ENCODE measurements around the gene PSMA6. TPM values are rescaled to one million over a fixed set of nuclear protein-coding genes. Genes with fewer than 3 reads are reported as not detected.

PSMA6 gene
- total RNA-seq, 1 donor from 2014 or later: 344 TPM

GRCh38 chr14:35339761-35340406, 47.7 kb downstream of the PSMA6 start:
- no peak for DNase-seq (ENCODE audit: low spot score)
- H3K9me3 Mint-ChIP-seq: no peaks in the 10 kb centered on the region
- H3K4me2 ChIP-seq: no peak overlapping the region
- no peaks in the 10 kb centered on the region for H3K9me3 ChIP-seq (ENCODE audit: low read depth)
- H2AFZ ChIP-seq (replicated peaks): no peak overlapping the region
- H3K27me3 Mint-ChIP-seq (ENCODE audit: insufficient read depth, low read depth): peaks cover 7% of the 10 kb centered on the region
- no peak overlapping the region for H3K4me3 ChIP-seq
- no peaks in the 10 kb centered on the region for H4K20me1 ChIP-seq (ENCODE audit: low read depth)
- H3K4me3 Mint-ChIP-seq: no peak overlapping the region
- H3K27ac ChIP-seq: no peak overlapping the region
- H3K27me3 ChIP-seq: no peaks in the 10 kb centered on the region
- H3K4me1 ChIP-seq: peaks cover 20% of the 10 kb centered on the region
- H3K79me2 ChIP-seq (ENCODE audit: low read depth): no peaks in the 10 kb centered on the region
- peaks cover 20% of the 10 kb centered on the region for H3K4me1 Mint-ChIP-seq
- H3K27ac Mint-ChIP-seq: no peak overlapping the region
- H3K36me3 Mint-ChIP-seq: no peaks in the 10 kb centered on the region
- H3F3A ChIP-seq (ENCODE audit: low read depth): peaks cover 19% of the 10 kb centered on the region
- H3K9ac ChIP-seq: no peak overlapping the region
- H3K36me3 ChIP-seq: no peaks in the 10 kb centered on the region
- no peak for TF ChIP-seq EZH2phosphoT487 (IDR thresholded peaks at IDR 0.05)
- TF ChIP-seq, protein P1, sequence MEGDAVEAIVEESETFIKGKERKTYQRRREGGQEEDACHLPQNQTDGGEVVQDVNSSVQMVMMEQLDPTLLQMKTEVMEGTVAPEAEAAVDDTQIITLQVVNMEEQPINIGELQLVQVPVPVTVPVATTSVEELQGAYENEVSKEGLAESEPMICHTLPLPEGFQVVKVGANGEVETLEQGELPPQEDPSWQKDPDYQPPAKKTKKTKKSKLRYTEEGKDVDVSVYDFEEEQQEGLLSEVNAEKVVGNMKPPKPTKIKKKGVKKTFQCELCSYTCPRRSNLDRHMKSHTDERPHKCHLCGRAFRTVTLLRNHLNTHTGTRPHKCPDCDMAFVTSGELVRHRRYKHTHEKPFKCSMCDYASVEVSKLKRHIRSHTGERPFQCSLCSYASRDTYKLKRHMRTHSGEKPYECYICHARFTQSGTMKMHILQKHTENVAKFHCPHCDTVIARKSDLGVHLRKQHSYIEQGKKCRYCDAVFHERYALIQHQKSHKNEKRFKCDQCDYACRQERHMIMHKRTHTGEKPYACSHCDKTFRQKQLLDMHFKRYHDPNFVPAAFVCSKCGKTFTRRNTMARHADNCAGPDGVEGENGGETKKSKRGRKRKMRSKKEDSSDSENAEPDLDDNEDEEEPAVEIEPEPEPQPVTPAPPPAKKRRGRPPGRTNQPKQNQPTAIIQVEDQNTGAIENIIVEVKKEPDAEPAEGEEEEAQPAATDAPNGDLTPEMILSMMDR (IDR thresholded peaks at IDR 0.05): no peak
- no peak for TF ChIP-seq EZH2 (IDR thresholded peaks at IDR 0.05)

- H3K4me3 Mint-ChIP-seq: no peak overlapping the region
- peaks cover 18% of the 10 kb centered on the region for H3K4me1 Mint-ChIP-seq
- H3K27me3 Mint-ChIP-seq (ENCODE audit: insufficient read depth, low read depth): peaks cover 7% of the 10 kb centered on the region
- peaks cover 20% of the 10 kb centered on the region for H3K4me1 ChIP-seq
- H3K79me2 ChIP-seq (ENCODE audit: low read depth): no peaks in the 10 kb centered on the region
- no peak overlapping the region for H3K9ac ChIP-seq
- H3K9me3 ChIP-seq (ENCODE audit: low read depth): no peaks in the 10 kb centered on the region
- DNase-seq (ENCODE audit: low spot score): no peak
- H3K9me3 Mint-ChIP-seq: no peaks in the 10 kb centered on the region
- no peak overlapping the region for H3K4me2 ChIP-seq
- H4K20me1 ChIP-seq (ENCODE audit: low read depth): no peaks in the 10 kb centered on the region
- H3K4me3 ChIP-seq: no peak overlapping the region
- no peaks in the 10 kb centered on the region for H3K36me3 Mint-ChIP-seq
- H2AFZ ChIP-seq (replicated peaks): no peak overlapping the region
- H3K36me3 ChIP-seq: no peaks in the 10 kb centered on the region
- TF ChIP-seq EZH2phosphoT487 (IDR thresholded peaks at IDR 0.05): no peak
- TF ChIP-seq, protein P1 (IDR thresholded peaks at IDR 0.05): no peak
- peaks cover 19% of the 10 kb centered on the region for H3F3A ChIP-seq (ENCODE audit: low read depth)
- no peak overlapping the region for H3K27ac Mint-ChIP-seq
- H3K27me3 ChIP-seq: no peaks in the 10 kb centered on the region
- no peak overlapping the region for H3K27ac ChIP-seq
Measured at GRCh38 chr14:35340616-35341453, 48.7 kb downstream of the PSMA6 start.

- H3F3A ChIP-seq (ENCODE audit: low read depth): peaks cover 19% of the 10 kb centered on the region
- H3K36me3 ChIP-seq: no peaks in the 10 kb centered on the region
- Mint-ChIP-seq H3K9me3 (no peaks in the 10 kb centered on the region), H3K4me3 (no peak overlapping the region), H3K4me1 (peaks cover 13% of the 10 kb centered on the region), H3K27me3 (ENCODE audit: insufficient read depth, low read depth) (peaks cover 5% of the 10 kb centered on the region), H3K36me3 (no peaks in the 10 kb centered on the region), H3K27ac (no peak overlapping the region)
- TF ChIP-seq EZH2phosphoT487 (IDR thresholded peaks at IDR 0.05) (no peak), EZH2 (IDR thresholded peaks at IDR 0.05) (no peak)
- TF ChIP-seq, protein P1 (IDR thresholded peaks at IDR 0.05): no peak
- H3K27ac ChIP-seq: no peak overlapping the region
- peaks cover 18% of the 10 kb centered on the region for H3K4me1 ChIP-seq
- H3K27me3 ChIP-seq: no peaks in the 10 kb centered on the region
- H3K9ac ChIP-seq: no peak overlapping the region
- H3K9me3 ChIP-seq (ENCODE audit: low read depth): no peaks in the 10 kb centered on the region
- H3K4me3 ChIP-seq: no peak overlapping the region
- H3K79me2 ChIP-seq (ENCODE audit: low read depth): no peaks in the 10 kb centered on the region
- H4K20me1 ChIP-seq (ENCODE audit: low read depth): no peaks in the 10 kb centered on the region
- DNase-seq (ENCODE audit: low spot score): no peak
- H2AFZ ChIP-seq (replicated peaks): no peak overlapping the region
- H3K4me2 ChIP-seq: no peak overlapping the region
Measured at GRCh38 chr14:35341454-35341750, 49.2 kb downstream of the PSMA6 start.

Data from neural progenitor cell (in vitro differentiated cells).